G401.6 (cell line): ENCODE results near the gene VPS33B.
A peak's percentile ranks its signal among the peaks of the same experiment; 100 is the strongest.
"Not testable (repeated sequence)": the region's sequence is repeated elsewhere in the genome, so short reads cannot be mapped to it uniquely, and the experiment has no call there.

ENCODE experiments used
- FAIRE-seq: peaks from 2 replicates; lab custom pipeline; 2012; peaks lifted over from hg19 to GRCh38; lab: Jason Lieb, UNC

VPS33B gene

GRCh38 chr15:91022075-91022831 lies at the start of gene VPS33B:
TSS of gene VPS33B (minus strand) at chr15:91022594. CDS start at chr15:91022249, 345 bp downstream.
- FAIRE-seq = peak; percentile 37

- no peak for FAIRE-seq
These were observed 49.8 kb upstream of the VPS33B start for GRCh38 chr15:91072161-91072560.

- no peak for FAIRE-seq
These were observed 48.5 kb upstream of the VPS33B start for GRCh38 chr15:91070872-91071271.

GRCh38 chr15:91068966-91069365 lies 46.6 kb upstream of the VPS33B start:
- no peak for FAIRE-seq

GRCh38 chr15:91068436-91068835 lies 46.0 kb upstream of the VPS33B start:
- FAIRE-seq = no peak

- FAIRE-seq = no peak
These were observed 44.6 kb upstream of the VPS33B start for GRCh38 chr15:91067036-91067435.

GRCh38 chr15:91065505-91065904 lies 43.1 kb upstream of the VPS33B start:
- no peak for FAIRE-seq

- FAIRE-seq = no peak
These were observed 39.6 kb upstream of the VPS33B start for GRCh38 chr15:91061997-91062396.

- no peak for FAIRE-seq
These were observed 38.8 kb upstream of the VPS33B start for GRCh38 chr15:91061230-91061629.

- FAIRE-seq = peak; percentile 31
These were observed 33.3 kb upstream of the VPS33B start for GRCh38 chr15:91055548-91056331.

GRCh38 chr15:91054816-91055215 lies 32.4 kb upstream of the VPS33B start:
- no peak for FAIRE-seq

GRCh38 chr15:91051248-91051647 lies 28.9 kb upstream of the VPS33B start:
- FAIRE-seq = no peak

- FAIRE-seq = no peak
These were observed 27.7 kb upstream of the VPS33B start for GRCh38 chr15:91050128-91050455.

GRCh38 chr15:91049378-91050127 lies 27.2 kb upstream of the VPS33B start:
- peak; percentile 88 for FAIRE-seq

GRCh38 chr15:91047545-91048199 lies 25.3 kb upstream of the VPS33B start:
- FAIRE-seq = no peak

GRCh38 chr15:91046056-91046455 lies 23.7 kb upstream of the VPS33B start:
- not testable (repeated sequence) for FAIRE-seq

GRCh38 chr15:91045065-91045464 lies 22.7 kb upstream of the VPS33B start:
- no peak for FAIRE-seq

GRCh38 chr15:91043202-91043874 lies 20.9 kb upstream of the VPS33B start:
- no peak for FAIRE-seq

- FAIRE-seq = no peak
These were observed 18.5 kb upstream of the VPS33B start for GRCh38 chr15:91040856-91041255.

GRCh38 chr15:91039996-91040395 lies 17.6 kb upstream of the VPS33B start:
- FAIRE-seq = no peak

GRCh38 chr15:91032919-91033803 lies 10.8 kb upstream of the VPS33B start:
- FAIRE-seq = no peak
